Measurements from ENCODE around the gene C4B. TPM values are rescaled to one million over a fixed set of nuclear protein-coding genes. Genes with fewer than 3 reads are reported as not detected.
"Not testable (repeated sequence)": the region's sequence is repeated elsewhere in the genome, so short reads cannot be mapped to it uniquely, and the experiment has no call there.

Gene C4B
- total RNA-seq, 1 experiment from 2014 or later = 8.8 TPM

- intact Hi-C loops (cut with micrococcal nuclease; ENCODE audit: unreplicated experiment) (no loop called here), in situ Hi-C loops (cut with HindIII; ENCODE audit: low pct_unique_long_range_greater_than_20kb, low sequenced_read_pairs) (no loop called here)
- DNase-seq (ENCODE audit: low read depth, low spot score) (no peak), ATAC-seq (no peak)
- ChIA-PET POLR2A (interaction anchor here (1.3 kb wide), 1 partner anchor 14 kb away, joined by 4 read pairs; the partner anchor contains the start of genes NELFE and SKIC2), CTCF (no interaction called here)
- H3K4me3 ChIP-seq (ENCODE audit: low read depth in 2 of 2, low read length in 2 of 2) = peak overlapping the region; percentile 85 to 94
- TF ChIP-seq CTCF (IDR thresholded peaks at IDR 0.05) (no peak), POLR2AphosphoS5 (IDR thresholded peaks at IDR 0.05; ENCODE audit: low read depth, low read length) (no peak), REST (IDR thresholded peaks at IDR 0.05; ENCODE audit: insufficient read depth in 1 of 2, low read depth in 2 of 2, low read length in 1 of 2) (no peak), TCF7L2 (IDR thresholded peaks at IDR 0.05; ENCODE audit: low read depth, low read length) (no peak), SIN3A (IDR thresholded peaks at IDR 0.05; ENCODE audit: borderline replicate concordance, insufficient read depth, low read depth, low read length) (0 out of 2 replicates have a peak, but pooled peaks have one; percentile 73)
- peak overlapping the region; percentile 94 for H3K27ac ChIP-seq (ENCODE audit: low read length)
- no peaks in the 10 kb centered on the region for H3K9me3 ChIP-seq (ENCODE audit: control insufficient read depth, insufficient read depth, low read depth, low read length)
- no peaks in the 10 kb centered on the region for H3K27me3 ChIP-seq (ENCODE audit: control insufficient read depth, insufficient read depth, low read length)
- peaks cover 12% of the 10 kb centered on the region; the same call in 1 of the 2 replicates for H3K4me1 ChIP-seq (ENCODE audit: control insufficient read depth, insufficient read depth, low read length)
- H3K36me3 ChIP-seq (ENCODE audit: control insufficient read depth, insufficient read depth, low read length) = peaks cover 5% of the 10 kb centered on the region; the same call in 1 of the 2 replicates
- TSS peak; percentile 84 for BruUV-seq (replicated peaks)
Observed at GRCh38 chr6:31972709-31973350, 41.8 kb upstream of the C4B start.

GRCh38 chr6:31976065-31976464, 38.5 kb upstream of the C4B start:
- H3K27me3 ChIP-seq (ENCODE audit: control insufficient read depth, insufficient read depth, low read length); CTCF ChIA-PET; POLR2A ChIA-PET; BruUV-seq (replicated peaks); H3K27ac ChIP-seq (ENCODE audit: low read length); intact Hi-C loops (cut with micrococcal nuclease; ENCODE audit: unreplicated experiment); DNase-seq (ENCODE audit: low read depth, low spot score); H3K36me3 ChIP-seq (ENCODE audit: control insufficient read depth, insufficient read depth, low read length); ATAC-seq; in situ Hi-C loops (cut with HindIII; ENCODE audit: low pct_unique_long_range_greater_than_20kb, low sequenced_read_pairs); H3K9me3 ChIP-seq (ENCODE audit: control insufficient read depth, insufficient read depth, low read depth, low read length); H3K4me1 ChIP-seq (ENCODE audit: control insufficient read depth, insufficient read depth, low read length); H3K4me3 ChIP-seq (ENCODE audit: low read depth in 2 of 2, low read length in 2 of 2): not testable (repeated sequence)

- Histone ChIP-seq H3K9me3 (ENCODE audit: control insufficient read depth, insufficient read depth, low read depth, low read length) (no peaks in the 10 kb centered on the region), H3K27ac (ENCODE audit: low read length) (no peak overlapping the region), H3K27me3 (ENCODE audit: control insufficient read depth, insufficient read depth, low read length) (no peaks in the 10 kb centered on the region), H3K4me3 (ENCODE audit: low read depth in 2 of 2, low read length in 2 of 2) (no peak overlapping the region), H3K36me3 (ENCODE audit: control insufficient read depth, insufficient read depth, low read length) (no peaks in the 10 kb centered on the region; the same call in 1 of the 2 replicates), H3K4me1 (ENCODE audit: control insufficient read depth, insufficient read depth, low read length) (0 out of 2 replicates have a peak, but pooled peaks cover 6% of the 10 kb centered on the region)
- in situ Hi-C loops (cut with HindIII; ENCODE audit: low pct_unique_long_range_greater_than_20kb, low sequenced_read_pairs) (no loop called here), intact Hi-C loops (cut with micrococcal nuclease; ENCODE audit: unreplicated experiment) (no loop called here)
- BruUV-seq (replicated peaks) = no TSS peak
- TF ChIP-seq CTCF (IDR thresholded peaks at IDR 0.05) = no peak
- no peak for TF ChIP-seq POLR2AphosphoS5 (IDR thresholded peaks at IDR 0.05; ENCODE audit: low read depth, low read length)
- TF ChIP-seq TCF7L2 (IDR thresholded peaks at IDR 0.05; ENCODE audit: low read depth, low read length) = no peak
- TF ChIP-seq REST (IDR thresholded peaks at IDR 0.05; ENCODE audit: insufficient read depth in 1 of 2, low read depth in 2 of 2, low read length in 1 of 2) = no peak
- no peak for TF ChIP-seq SIN3A (IDR thresholded peaks at IDR 0.05; ENCODE audit: borderline replicate concordance, insufficient read depth, low read depth, low read length)
- DNase-seq (ENCODE audit: low read depth, low spot score) (no peak), ATAC-seq (no peak)
- POLR2A ChIA-PET = interaction anchor here (0.6 to 0.7 kb wide), 2 partner anchors 141 to 158 kb away, joined by 3 to 6 read pairs; no protein-coding TSS in a partner anchor
- CTCF ChIA-PET = interaction anchor here (0.7 kb wide), 1 partner anchor 205 kb away, joined by 3 read pairs; no protein-coding TSS in a partner anchor
Observed at GRCh38 chr6:31977816-31978431, 36.7 kb upstream of the C4B start.
